NCI-H82 treated with DMSO at 0.1 percent for 48 hours (cell line): ENCODE data around the gene TNKS1BP1.

Experiments
- DNase-seq: peaks from one replicate; lab custom pipeline; 2025; ENCODE audit not compliant: unreplicated experiment; lab: John Stamatoyannopoulos, UW

The TNKS1BP1 gene

DNA sequence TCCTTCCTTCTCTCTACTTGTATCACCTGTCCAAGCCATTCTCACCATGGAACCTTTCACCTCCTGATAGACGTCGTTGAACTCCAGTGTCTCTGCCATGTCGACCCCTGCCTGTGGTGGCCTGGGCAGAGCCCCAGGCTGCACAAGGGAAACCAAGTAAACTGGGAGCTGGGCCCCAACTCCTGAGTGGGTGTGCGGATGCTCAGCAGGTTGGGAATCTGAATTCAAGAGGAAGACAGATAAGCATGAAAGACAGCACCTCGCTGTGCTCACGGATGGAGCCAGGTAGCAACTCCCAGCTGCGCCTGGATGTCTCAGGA, 10.2 kb upstream of the TNKS1BP1 start:
- no peak for DNase-seq

DNA sequence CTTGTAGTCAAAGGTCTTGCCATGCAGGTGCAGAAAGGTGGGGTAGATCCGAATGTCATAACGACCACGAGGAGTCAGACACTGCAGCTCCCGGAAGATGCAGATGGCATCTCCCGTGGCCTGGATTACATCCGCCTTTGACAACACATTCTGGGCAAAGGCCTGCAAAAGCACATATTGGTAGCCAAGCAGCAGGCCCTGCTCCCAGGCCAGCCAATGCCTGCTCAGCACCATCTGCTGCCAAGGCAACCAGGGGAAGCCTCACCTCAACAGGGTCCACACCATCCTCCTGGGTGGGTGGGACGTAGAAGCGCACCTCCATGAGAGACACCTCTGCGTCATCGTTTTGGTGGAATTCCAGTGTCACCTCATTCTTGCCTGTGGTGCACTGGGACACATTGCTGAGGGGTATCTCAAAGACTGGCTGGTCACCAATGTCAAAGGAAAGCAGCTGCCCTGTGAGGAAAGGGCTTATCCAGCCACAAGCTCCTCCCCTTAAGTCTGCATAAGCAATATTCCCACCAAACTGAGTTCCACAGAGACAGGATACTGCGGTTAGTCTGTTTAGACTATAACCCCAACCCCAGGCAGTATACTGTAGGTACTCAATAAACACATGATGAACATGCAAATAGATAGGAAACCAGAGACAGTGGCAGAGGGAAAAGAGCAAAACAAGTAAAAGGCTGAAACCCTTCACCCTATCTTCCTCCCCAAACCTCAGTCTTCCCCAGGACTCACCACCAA, 8.1 kb upstream of the TNKS1BP1 start:
- DNase-seq = no peak

DNA sequence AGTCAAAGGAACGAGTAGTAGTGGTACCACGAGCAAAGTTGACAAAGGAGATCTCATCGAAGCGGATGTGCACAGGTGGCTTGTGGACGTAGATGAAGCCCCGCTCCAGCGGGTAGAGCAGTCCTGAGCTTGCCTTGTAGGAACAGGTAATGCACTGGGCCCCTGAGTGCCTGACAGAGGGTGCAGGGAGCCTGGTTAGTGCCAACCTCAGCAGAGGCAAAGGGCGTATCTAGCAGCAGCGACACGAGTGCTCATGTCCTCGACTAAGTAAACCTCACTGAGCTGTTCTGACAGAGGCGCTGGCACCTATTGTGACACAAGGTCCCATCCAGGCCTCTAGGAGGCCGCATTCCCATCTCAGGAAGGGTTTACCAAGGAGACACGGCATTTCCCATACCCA, 7.0 kb upstream of the TNKS1BP1 start:
- no peak for DNase-seq

DNA sequence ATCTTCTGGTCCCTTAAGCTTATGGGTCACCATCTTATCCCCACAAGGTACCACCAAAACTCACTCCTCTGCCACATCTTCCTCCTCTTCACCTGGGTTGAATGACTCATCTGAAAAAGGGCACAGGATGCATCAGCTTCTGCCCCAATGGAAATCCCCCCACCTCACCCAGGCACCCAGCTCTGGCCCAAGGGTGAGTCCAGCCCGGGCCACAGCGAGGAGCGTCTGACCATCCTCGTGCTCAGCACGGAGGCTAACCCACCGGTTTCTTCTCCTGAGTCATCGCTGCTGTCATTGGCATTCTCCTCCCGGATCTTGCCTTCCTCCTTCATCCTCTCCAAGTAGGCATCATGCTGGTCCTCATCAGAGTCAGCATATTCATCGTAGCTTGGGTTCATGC, 5.3 kb upstream of the TNKS1BP1 start:
- no peak for DNase-seq

DNA sequence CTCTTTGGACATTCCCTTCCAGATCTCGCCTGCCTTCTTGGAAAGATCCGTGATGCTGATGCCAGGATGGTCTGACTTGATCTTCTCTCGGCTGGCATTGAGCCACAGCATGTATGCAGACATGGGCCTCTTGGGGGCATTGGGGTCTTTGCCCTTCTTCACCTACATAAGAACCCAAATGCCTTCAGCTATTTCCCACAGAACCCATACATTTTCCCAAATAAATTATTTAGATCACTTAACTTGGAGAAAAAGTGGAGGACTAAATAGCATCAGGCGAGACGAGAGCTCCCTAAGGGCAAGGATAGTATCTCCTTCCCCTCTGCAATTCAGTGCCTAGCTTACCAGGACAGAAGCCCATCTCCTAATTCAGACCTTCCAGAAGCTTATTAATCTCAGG, 3.0 kb upstream of the TNKS1BP1 start:
- no peak for DNase-seq

DNA sequence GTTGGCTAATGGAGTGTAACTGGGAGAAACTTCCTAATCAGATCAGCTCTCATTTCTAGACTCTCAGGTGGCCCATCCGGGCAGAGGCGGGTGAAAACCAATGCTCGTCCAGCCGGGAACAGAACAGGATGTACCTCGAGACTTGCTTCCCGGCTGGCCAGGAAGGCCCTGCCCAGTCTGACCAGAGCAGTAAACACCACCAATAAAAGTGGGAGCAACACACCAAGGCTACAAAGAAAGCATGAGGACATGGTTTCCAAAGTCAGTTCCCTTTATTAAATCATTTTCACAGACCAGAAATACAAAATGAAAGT, 940 bp upstream of the TNKS1BP1 start:
- no peak for DNase-seq

DNA sequence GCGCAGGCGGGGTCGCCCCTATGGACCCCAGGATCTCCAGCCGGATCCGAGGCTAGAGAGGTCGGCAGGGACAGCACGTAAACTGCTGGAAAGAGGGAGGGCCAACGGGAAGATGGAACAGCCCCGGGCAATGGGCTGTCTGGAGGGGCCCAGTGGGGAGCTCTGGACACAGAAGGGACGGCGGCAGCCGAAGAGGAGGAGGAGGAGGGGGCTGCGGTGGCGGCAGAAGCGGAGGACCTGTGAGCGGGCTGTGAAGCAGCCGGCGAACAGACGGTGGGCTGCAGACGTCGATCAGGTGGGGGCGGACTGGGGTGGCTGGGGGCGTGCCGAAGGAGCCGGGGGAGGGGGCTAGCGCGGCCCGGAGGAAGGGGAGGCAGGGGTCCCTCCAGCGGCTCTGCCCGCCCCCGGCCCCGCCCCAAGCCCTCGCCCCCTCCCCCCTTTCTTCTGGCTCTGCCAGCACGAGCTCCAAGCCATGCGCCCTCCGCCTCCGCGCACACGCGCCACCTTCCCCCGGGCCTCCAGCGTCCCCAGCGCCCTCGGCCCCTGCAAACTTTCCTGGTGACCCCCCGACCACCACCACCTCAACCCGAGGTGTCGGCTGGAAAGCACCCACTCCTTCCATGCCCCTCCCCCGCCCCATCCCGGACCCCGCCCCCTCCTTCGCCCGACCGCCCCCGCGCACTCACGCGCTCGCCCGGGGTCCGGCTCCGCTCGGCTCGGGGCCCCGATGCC, 432 bp downstream of the TNKS1BP1 start:
- peak; percentile 45 for DNase-seq

DNA sequence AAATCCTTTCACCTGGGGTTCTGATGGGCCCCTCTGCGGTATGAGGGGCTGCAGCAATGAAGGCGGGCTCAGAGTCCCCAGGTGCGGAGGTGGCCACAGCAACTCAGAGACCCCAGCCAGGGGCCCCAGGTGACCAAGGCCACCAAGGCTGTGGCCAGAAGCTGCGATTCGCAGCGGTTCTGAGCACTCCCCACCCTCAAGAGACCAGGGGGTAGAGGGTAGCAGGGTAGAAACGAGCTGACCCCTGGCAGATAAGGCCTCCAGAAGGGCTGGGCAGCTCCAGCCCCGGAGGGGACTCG, 948 bp downstream of the TNKS1BP1 start:
- DNase-seq = no peak

DNA sequence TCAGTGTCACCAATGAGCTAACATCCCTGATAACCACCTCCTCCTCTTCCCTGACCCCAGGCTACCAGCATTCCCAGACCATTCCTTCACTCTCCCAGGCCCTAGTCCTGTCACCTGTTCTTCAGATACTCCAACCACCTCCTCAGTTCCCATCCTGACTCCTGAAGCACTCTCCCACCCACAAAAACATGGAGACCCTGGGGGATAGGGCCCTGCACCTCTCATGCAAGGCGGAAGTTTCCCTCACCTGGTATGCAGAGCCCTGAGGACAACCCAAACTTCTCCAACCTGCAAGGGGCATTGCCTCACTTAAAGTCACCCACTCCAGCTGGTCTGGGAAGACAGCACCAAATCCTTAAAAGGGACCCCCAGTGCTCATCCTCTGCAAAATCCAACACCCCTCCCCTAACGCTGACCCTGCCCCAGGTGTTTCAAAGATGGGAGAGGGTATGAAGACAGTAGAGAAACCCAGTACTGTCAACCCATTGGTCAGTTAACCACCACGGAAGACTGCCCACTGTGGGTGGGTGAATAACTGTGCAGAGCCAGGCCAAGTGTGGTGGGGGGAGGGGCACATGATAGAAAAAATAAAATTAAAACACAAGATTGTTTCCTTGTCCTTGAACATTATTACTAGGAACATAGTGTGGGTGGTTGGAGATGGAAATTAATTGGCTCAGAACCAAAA, 1.4 kb downstream of the TNKS1BP1 start:
- no peak for DNase-seq

DNA sequence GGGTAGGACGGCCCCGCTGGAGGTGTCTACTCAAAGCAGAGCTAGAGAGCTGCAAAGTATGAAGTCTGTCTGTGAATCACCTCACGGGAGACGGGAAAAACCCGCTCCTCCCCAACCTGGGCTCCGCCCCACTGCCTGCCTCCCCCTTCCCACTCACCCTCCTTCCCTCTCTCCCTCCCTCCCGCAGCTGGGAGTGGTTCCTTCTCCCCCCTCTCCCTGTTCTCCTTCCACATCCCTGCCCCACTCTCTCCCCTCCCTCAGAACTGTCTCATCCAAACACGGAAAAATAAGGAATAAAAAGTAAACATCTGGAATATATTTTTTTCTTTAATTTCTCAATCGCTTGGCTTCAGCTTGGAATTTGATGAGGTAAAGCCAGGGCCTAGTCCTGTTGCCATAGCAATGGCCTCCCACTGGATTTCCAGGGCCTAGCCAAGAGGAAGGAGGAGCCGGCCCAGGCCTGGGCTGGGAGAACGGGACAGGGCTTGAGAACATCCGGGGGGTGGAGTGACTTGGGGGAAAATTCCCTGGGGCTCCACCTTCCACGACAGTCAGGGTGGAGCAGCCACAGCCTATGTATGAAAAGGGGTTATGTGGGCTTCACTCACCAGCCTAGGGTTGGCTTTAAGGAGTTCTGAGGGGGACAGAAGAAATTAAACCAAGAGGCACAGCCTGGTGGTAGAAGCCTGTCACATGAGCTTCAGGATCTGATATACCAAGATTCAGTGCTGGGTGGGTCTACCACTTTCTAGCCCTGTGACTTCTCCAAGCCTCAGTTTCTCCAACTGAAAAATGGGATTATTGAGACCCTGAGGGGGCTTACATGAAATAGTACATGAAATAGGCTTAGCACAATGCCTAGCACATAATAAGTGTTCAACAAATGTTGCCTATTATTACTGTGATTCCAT, 2.2 kb downstream of the TNKS1BP1 start:
- no peak for DNase-seq

DNA sequence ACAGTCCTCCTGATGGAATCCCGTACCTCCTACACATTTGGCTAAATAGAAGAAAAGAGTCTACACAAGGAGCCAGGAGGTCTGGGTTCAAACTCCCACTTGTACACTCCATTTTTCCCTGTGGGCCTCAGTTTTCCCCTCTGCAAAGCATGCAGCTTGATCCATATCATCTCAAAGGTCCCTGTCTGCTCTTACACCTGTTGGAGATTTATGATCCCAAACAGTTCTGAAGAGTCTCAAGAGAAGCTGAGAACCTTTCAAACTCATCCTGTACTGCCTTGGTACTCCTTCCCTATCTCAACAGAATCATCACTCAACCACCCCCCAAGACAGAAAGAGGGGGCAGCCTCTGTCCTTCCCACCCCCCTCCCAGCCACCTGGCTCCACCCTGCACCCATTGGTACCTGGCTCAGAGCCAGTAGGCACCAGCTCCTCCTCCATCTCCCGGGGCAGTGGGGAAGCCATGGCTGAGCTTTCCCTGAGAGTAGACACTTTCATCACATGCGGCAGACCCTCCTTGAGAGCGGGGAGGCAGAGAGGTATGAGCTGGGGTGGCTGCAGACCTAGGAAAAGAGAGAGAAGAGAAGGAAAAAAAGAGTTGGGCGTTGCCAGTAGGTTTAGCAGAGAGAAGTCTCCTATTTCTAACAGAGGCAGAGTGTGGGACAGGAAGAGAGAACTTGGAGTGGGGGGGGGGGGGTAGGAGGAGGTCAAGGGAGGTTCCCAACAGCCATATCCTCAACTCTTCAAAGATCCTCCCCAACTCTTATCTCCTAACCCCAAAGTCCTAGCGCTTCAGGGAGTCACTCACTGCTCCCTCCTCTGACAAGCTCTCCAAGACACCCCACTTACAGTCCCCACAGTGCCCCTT, 3.1 kb downstream of the TNKS1BP1 start:
- DNase-seq = no peak

DNA sequence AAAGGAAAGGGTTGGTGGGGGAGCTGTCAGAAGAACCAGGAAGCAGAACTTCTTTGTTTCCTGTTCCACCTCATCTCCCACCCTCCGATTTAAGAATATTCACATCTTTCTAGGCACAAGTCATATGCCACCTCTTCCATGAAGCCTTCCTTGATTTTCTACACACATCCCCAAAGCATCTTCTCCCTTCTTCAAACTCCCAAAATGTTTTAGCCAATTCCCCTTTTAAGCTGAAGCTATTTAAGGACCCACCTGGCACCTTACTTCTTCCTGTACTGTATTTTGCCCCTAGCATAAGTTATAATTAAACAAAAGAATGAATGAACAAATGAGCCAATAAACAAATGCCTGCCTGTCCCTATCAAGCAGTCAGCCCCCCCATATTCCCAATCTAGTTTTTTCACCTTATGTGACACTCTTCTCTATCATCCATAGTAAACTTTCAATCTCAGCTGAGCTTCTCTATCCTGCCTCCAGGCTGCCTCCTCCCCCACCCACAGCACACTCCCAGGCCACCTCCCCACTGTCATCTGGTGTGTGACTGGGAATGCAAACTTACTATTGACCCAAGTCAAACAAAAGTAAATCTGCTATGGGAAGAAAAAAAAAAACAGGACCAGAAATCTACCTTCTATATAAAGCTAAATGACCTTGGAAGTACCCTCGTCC, 3.9 kb downstream of the TNKS1BP1 start:
- no peak for DNase-seq

DNA sequence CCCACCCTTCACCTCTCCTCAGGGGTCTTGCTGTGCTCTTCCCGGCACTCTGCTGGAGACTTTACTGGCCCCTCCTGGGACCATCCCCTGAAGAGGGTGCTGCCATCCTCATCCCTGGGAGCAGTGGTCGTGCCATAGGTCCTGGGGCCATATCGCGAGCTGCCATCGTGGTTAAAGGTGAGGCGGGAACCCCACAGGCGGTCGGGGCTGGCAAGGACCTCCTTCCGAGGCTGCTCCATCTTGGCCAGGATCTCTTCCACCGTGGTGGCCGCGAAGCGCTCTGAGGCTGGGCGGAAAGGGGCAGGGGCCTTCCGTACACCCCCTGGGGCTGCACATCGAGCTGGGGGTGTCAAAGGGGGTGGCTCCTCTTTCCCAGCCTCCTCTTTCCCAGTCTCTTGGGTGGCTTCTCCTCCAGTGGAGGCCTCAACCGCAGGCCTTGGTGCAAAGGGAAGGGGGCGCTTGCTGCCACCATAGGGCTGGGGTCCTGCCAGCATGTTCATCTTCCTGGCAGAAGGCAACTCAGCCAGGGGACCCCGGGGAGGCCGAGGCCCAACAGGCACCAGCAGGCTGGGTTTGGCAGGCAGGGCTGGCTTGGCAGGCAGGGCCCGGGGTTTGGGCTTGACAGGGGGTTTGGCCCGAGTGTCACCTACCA, 4.6 kb downstream of the TNKS1BP1 start:
- no peak for DNase-seq

DNA sequence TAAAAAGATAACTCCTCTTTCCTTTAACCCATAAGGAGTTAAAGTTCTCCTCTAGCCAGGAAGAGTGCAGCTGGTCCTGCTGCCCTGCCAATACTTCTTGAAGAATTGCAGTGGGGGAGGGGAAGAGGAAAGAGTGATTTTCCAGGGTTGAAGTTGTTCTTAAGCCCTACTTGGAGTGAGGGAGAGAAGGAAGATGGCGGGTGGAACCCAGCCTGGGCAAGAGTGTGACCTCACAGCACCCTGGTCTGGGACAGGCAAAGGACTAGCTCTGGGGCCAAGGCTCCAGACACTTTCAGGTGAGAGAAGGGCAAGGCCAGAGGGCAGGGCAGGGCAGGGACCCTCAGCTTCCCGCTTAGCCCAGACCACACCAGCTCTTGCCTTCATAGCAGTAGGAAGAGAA, 6.6 kb downstream of the TNKS1BP1 start:
- no peak for DNase-seq

DNA sequence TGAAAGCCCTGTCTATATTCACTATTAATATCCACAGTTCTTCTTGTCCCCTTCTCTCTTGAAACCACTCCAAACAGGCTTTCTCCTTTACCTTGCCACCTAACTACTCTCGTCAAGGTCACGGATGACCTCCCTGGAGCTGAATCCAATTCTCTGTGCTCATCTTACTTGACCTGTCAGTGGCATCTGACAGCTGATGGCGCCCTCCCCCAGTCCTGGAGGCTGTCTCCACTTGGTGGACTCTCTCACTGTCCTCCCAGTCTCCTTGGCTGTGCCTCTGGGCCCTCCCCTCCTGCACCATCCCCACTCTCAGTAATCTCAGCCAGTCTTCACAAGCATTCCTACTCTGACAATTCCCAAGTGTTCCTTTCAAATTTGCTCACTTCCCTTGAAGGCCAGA, 8.7 kb downstream of the TNKS1BP1 start:
- no peak for DNase-seq

DNA sequence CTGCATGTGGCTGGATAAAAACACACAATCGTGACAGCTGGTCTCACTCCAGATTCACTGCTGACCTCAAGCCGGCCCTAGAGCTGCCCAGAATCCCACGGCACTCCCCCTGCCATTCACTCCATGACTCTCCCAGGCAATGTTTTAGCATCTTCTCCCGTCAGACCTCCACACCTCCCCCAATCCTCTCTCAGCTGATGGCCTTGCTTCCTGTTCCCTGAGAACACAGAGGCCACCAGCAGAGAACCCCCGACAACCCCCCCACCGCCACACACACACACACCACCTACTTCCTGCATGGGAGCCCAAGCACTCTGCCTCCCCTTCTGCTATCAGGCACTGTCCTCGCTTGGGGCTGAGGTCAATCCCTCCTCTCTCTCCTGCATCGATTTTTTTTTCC, 9.3 kb downstream of the TNKS1BP1 start:
- DNase-seq = no peak

DNA sequence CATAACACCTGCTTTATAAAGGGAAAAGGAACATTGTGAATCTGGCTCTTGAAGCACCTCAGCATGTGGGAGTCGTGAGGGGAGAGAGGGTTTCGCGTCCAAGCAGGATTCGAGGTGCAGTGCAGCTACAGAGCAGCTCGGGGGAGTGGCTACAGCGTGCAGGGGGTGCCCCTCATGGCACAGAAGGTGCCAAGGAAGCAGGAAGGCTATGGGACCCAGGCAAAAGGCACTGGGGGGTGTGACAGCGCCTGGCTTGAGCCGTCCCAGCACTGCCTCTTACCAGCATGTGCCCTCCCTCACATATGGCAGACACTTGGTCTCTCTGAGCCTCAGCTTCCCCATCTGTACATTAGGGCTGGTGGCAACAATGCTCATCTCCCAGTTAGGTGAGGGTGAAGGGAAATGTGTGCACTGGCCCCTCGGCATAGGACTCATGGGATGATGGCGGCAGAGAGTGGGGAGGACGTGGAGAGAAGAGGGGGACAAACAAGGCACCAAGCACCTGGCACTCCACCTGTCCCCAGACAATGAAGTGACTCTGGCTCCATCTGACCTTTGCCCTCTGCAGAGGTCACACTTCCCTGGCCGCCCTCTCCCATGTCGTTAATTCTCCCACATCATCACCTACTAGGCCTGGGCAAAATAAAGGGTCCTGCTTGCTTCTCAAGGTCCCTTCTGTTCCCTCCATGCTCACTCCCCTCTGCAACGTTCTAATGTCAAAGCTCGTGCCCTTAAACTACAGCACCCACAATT, 10.4 kb downstream of the TNKS1BP1 start:
- no peak for DNase-seq

DNA sequence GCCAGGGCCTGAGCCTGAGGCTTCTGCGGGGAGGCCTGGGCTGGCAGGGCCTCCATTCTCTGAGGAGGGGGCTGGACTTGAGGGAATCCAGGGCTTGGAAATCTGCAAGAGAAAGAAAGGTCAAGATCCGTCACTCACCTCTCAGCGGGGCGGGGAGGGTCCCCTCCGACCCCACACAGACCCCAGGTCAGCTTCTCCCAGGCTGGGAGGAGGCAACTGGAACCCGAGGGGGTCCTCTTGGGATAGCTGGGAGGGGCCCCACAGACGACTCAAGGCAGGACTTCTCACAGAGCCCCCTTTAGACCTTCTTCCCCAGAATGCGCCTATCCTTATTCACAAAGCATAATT, 11.0 kb downstream of the TNKS1BP1 start:
- no peak for DNase-seq
